WI38 (cell line): ENCODE data around the gene GCA.
A peak's percentile ranks its signal among the peaks of the same experiment; 100 is the strongest.

Experiments
- H3K4me3 ChIP-seq: 2 replicates; pipeline ENCODE4 v1.5.1; 2011; ENCODE audit warnings: low read depth, mild to moderate bottlenecking, control low read depth, low read length
- CTCF ChIP-seq: IDR thresholded peaks from 2 replicates; pipeline ENCODE4 v1.5.1; 2012; ENCODE audit warnings: low read depth, mild to moderate bottlenecking, control low read depth, low read length

GCA gene

DNA sequence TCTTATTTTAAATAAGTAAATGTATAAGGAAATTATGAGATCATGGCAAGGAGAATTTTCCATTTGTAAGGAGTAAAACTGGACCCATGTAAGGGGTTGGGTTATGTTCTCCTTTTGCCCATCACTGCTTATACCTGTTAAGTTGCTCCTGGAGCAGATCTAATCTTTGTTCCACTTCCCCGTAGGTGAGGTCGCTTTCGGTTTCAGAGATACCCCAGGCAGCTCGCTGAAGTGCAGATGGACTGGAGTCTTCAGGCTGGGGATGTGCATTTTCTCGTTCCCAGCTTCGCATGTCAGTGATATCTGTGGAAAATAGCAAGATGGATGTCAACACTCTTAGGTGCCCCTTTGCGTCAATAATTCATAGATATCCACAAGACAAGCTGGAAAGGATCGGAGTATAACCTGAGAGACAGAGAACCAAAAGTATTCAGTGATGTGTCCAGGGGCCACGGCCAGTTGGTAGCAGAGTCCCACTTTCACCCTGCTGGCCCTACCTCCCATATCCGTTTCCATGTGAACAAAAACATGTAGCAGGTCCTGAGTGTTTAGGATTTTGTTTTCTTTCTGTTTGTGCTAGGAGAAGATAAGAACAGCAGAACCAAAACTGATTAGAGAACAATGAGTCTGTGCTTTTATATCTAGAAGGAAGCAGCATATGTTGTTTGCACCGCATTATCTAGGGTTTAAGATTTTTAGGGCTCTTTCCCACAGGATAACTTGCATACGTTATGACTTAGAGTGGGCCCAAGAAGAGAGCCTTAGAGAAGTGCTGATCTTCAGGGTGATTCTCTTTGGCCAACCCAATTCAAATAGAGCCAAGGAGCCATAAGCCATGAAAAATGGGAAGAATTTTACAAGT, 36.0 kb downstream of the GCA start:
- peak overlapping the region; percentile 33 for H3K4me3 ChIP-seq
- no peak for TF ChIP-seq CTCF

- H3K4me3 ChIP-seq: no peak overlapping the region
- no peak for TF ChIP-seq CTCF
Observed at GRCh38 chr2:162381851-162382250, 37.9 kb downstream of the GCA start.

DNA sequence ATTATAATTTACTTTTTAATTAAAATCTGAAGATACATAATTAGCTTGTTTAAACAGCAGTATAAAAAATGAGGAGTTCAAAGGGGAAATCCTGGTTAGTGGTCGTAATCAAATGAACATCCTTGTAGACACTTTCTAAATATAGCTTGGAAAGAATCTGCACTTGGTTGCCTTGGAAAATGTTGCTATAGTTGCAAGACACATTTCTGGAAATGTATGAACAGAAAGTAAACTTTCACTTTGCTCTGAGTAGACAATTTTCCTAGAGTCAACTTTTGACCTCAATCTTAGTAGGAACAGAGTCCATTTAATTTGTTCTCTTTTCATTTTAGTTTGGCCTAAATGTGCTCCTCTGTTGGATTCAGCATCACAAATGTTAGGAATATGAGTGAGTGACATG, 38.3 kb downstream of the GCA start:
- H3K4me3 ChIP-seq: no peak overlapping the region
- TF ChIP-seq CTCF: no peak

- no peak for TF ChIP-seq CTCF
- H3K4me3 ChIP-seq: no peak overlapping the region
Observed at GRCh38 chr2:162385536-162385935, 41.6 kb downstream of the GCA start.

DNA sequence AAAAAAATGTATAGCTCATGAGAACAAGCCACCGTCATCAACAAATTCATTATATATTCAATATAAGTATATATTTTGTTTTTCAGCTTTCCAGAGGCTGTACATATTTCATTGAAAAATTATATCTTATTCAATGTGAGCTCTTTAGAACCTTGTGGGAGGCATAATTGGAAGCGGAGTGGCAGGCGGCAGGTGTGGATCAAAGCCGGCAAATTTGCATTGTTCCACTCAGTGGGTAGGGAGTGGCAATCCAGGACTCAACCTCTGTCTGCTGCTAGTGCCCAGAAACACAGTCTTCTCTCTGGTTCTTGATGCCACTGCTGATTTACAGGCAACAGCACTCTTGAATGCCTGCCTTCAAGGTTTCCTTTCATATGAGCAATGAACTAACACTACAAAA, 46.9 kb downstream of the GCA start:
- no peak for TF ChIP-seq CTCF
- H3K4me3 ChIP-seq: no peak overlapping the region

- H3K4me3 ChIP-seq: no peak overlapping the region
- TF ChIP-seq CTCF: no peak
Observed at GRCh38 chr2:162400336-162400735, 56.4 kb downstream of the GCA start.

GRCh38 chr2:162401871-162402270, 57.9 kb downstream of the GCA start:
- H3K4me3 ChIP-seq: no peak overlapping the region
- TF ChIP-seq CTCF: no peak
